Measurements from ENCODE around the gene SCARB1. TPM values are rescaled to one million over a fixed set of nuclear protein-coding genes. Genes with fewer than 3 reads are reported as not detected.

SCARB1 gene
- total and polyA plus RNA-seq, 2 of the 13 experiments (the other 11 are each of a cell fraction or from before 2014, with no cell fraction given): 63.4 to 160 TPM

- TF ChIP-seq RCOR2 (CRISPR knock-in tag; IDR thresholded peaks at IDR 0.05): peak; percentile 99
- TF ChIP-seq SRF (IDR thresholded peaks at IDR 0.05; ENCODE audit: low read depth, low read length): no peak
- no peak for TF ChIP-seq ZNF800 (CRISPR knock-in tag; IDR thresholded peaks at IDR 0.05)
- no peak for TF ChIP-seq MBNL3 (CRISPR knock-in tag; conservative IDR thresholded peaks at IDR 0.05)
- TF ChIP-seq ZNF407 (CRISPR knock-in tag; IDR thresholded peaks at IDR 0.05; ENCODE audit: not compliant biosample characterization): no peak
- no peak for TF ChIP-seq NAIF1 (CRISPR knock-in tag; IDR thresholded peaks at IDR 0.05; ENCODE audit: borderline replicate concordance)
- peak; percentile 76 for TF ChIP-seq ATF7 (IDR thresholded peaks at IDR 0.05)
- TF ChIP-seq ATF7 (CRISPR knock-in tag; IDR thresholded peaks at IDR 0.05): peak; percentile 72; the same call in 1 of the 2 replicates
- no peak for TF ChIP-seq ZNF597 (CRISPR knock-in tag; IDR thresholded peaks at IDR 0.05)
- no peak for TF ChIP-seq GPN1 (CRISPR knock-in tag; IDR thresholded peaks at IDR 0.05; ENCODE audit: borderline replicate concordance)
- TF ChIP-seq FIP1L1 (IDR thresholded peaks at IDR 0.05; ENCODE audit: borderline replicate concordance, insufficient read depth, low read depth, low read length): no peak
- TF ChIP-seq MYC (CRISPR knock-in tag; IDR thresholded peaks at IDR 0.05; ENCODE audit: borderline replicate concordance): peak; percentile 51; the same call in 1 of the 2 replicates
- TF ChIP-seq, protein P1, sequence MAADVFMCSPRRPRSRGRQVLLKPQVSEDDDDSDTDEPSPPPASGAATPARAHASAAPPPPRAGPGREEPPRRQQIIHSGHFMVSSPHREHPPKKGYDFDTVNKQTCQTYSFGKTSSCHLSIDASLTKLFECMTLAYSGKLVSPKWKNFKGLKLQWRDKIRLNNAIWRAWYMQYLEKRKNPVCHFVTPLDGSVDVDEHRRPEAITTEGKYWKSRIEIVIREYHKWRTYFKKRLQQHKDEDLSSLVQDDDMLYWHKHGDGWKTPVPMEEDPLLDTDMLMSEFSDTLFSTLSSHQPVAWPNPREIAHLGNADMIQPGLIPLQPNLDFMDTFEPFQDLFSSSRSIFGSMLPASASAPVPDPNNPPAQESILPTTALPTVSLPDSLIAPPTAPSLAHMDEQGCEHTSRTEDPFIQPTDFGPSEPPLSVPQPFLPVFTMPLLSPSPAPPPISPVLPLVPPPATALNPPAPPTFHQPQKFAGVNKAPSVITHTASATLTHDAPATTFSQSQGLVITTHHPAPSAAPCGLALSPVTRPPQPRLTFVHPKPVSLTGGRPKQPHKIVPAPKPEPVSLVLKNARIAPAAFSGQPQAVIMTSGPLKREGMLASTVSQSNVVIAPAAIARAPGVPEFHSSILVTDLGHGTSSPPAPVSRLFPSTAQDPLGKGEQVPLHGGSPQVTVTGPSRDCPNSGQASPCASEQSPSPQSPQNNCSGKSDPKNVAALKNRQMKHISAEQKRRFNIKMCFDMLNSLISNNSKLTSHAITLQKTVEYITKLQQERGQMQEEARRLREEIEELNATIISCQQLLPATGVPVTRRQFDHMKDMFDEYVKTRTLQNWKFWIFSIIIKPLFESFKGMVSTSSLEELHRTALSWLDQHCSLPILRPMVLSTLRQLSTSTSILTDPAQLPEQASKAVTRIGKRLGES (CRISPR knock-in tag; IDR thresholded peaks at IDR 0.05; ENCODE audit: borderline replicate concordance): no peak
- TF ChIP-seq ZNF709 (CRISPR knock-in tag; IDR thresholded peaks at IDR 0.05): 0 out of 2 replicates have a peak, but pooled peaks have one; percentile 51
- TF ChIP-seq GZF1 (CRISPR knock-in tag; IDR thresholded peaks at IDR 0.05): no peak
Observed at GRCh38 chr12:124829008-124829707, 34.5 kb downstream of the SCARB1 start (continued).
